Trophoblast cell (in vitro differentiated cells and primary cell): Measurements from ENCODE around the gene MLH1.
A peak's percentile ranks its signal among the peaks of the same experiment; 100 is the strongest.

Experiments used
- DNase-seq, 2 donors: peaks; one replicate each; pipeline ENCODE4 v3.0.0-alpha.2; 2016
- H2AFZ ChIP-seq: 2 replicates; pipeline ENCODE4 v1.6.1; 2013; ENCODE audit warnings: low read length, moderate library complexity, mild to moderate bottlenecking; ENCODE audit not compliant: insufficient read depth, poor library complexity
- H2AK5ac ChIP-seq: 2 replicates; pipeline ENCODE4 v1.6.1; 2013; ENCODE audit warnings: mild to moderate bottlenecking, low read length
- H2BK120ac ChIP-seq: 2 replicates; pipeline ENCODE4 v1.6.1; 2013; ENCODE audit warnings: low read length, mild to moderate bottlenecking, moderate library complexity; ENCODE audit not compliant: insufficient read depth, poor library complexity
- H2BK12ac ChIP-seq: 2 replicates; pipeline ENCODE4 v1.6.1; 2013; ENCODE audit warnings: mild to moderate bottlenecking, low read length, moderate library complexity
- H2BK5ac ChIP-seq: 2 replicates; pipeline ENCODE4 v1.6.1; 2013; ENCODE audit warnings: low read length, low read depth, moderate library complexity, mild to moderate bottlenecking; ENCODE audit not compliant: poor library complexity
- H3K14ac ChIP-seq: 2 replicates; pipeline ENCODE4 v1.6.1; 2013; ENCODE audit warnings: mild to moderate bottlenecking, low read length
- H3K18ac ChIP-seq: 2 replicates; pipeline ENCODE4 v1.6.1; 2013; ENCODE audit warnings: mild to moderate bottlenecking, low read length
- H3K23ac ChIP-seq: 2 replicates; pipeline ENCODE4 v1.6.1; 2013; ENCODE audit warnings: low read length
- H3K27ac ChIP-seq: 2 replicates; pipeline ENCODE4 v1.5.1; 2013; ENCODE audit warnings: low read depth, mild to moderate bottlenecking, inconsistent platforms, low read length, moderate library complexity
- H3K27me3 ChIP-seq: 2 replicates; pipeline ENCODE4 v1.6.1; 2013; ENCODE audit warnings: inconsistent platforms, mild to moderate bottlenecking, low read length, moderate library complexity; ENCODE audit not compliant: insufficient read depth
- H3K36me3 ChIP-seq, 2 experiments: 1 replicate in 1 of 2; 2 replicates in 1 of 2; pipeline ENCODE4 v1.6.1; 2013; ENCODE audit warnings: low read length in 2 of 2, mild to moderate bottlenecking in 2 of 2, moderate library complexity in 1 of 2; ENCODE audit not compliant: insufficient read depth in 2 of 2, control insufficient read depth in 1 of 2
- H3K4ac ChIP-seq: 2 replicates; pipeline ENCODE4 v1.6.1; 2013; ENCODE audit warnings: low read depth, mild to moderate bottlenecking, low read length, moderate library complexity
- H3K4me1 ChIP-seq, 2 experiments: 1 replicate in 1 of 2; 2 replicates in 1 of 2; pipeline ENCODE4 v1.6.1; 2013; ENCODE audit warnings: low read length in 2 of 2, mild to moderate bottlenecking in 2 of 2, moderate library complexity in 1 of 2; ENCODE audit not compliant: insufficient read depth in 2 of 2, control insufficient read depth in 1 of 2
- H3K4me2 ChIP-seq: 2 replicates; pipeline ENCODE4 v1.6.1; 2013; ENCODE audit warnings: inconsistent platforms, mild to moderate bottlenecking, low read length, moderate library complexity
- H3K4me3 ChIP-seq: 2 replicates; pipeline ENCODE4 v1.5.1; 2013; ENCODE audit warnings: mild to moderate bottlenecking, low read depth, low read length, inconsistent platforms
- H3K79me1 ChIP-seq: one replicate; pipeline ENCODE4 v1.6.1; 2013; ENCODE audit warnings: low read length
- H3K79me2 ChIP-seq: 2 replicates; pipeline ENCODE4 v1.6.1; 2013; ENCODE audit warnings: low read length, mild to moderate bottlenecking; ENCODE audit not compliant: control insufficient read depth, insufficient read depth, poor library complexity
- H3K9ac ChIP-seq: 2 replicates; pipeline ENCODE4 v1.6.1; 2013; ENCODE audit warnings: mild to moderate bottlenecking, low read length
- H3K9me3 ChIP-seq: 2 replicates; pipeline ENCODE4 v1.6.1; 2013; ENCODE audit warnings: low read depth, mild to moderate bottlenecking, control low read depth, inconsistent platforms, low read length; ENCODE audit not compliant: insufficient read depth
- H4K12ac ChIP-seq: 2 replicates; pipeline ENCODE4 v1.6.1; 2013; ENCODE audit warnings: low read depth, mild to moderate bottlenecking, low read length, moderate library complexity
- H4K8ac ChIP-seq: 2 replicates; pipeline ENCODE4 v1.6.1; 2013; ENCODE audit warnings: low read depth, mild to moderate bottlenecking, low read length, moderate library complexity
- H4K91ac ChIP-seq: one replicate; pipeline ENCODE4 v1.6.1; 2013; ENCODE audit warnings: low read depth, mild to moderate bottlenecking, low read length, moderate library complexity
- WGBS: extraction: QIAGEN DNeasy Blood & Tissue Kit; methylation state at CpG from one replicate; pipeline ENCODE4 v1.1.7; 2013; ENCODE audit warnings: missing lambda C conversion rate; ENCODE audit not compliant: insufficient read length, insufficient coverage; ENCODE audit errors: extremely low coverage; 5-methylcytosine and 5-hydroxymethylcytosine counted together

MLH1 gene

GRCh38 chr3:37029111-37029510 lies 35.8 kb downstream of the MLH1 start:
- no peak overlapping the region for H3K4me2 ChIP-seq
- H3K18ac ChIP-seq, result no peak overlapping the region
- H3K14ac ChIP-seq, result no peak overlapping the region
- no peak overlapping the region for H2BK5ac ChIP-seq
- no peak overlapping the region for H4K12ac ChIP-seq
- no peaks in the 10 kb centered on the region for H3K4me1 ChIP-seq
- no peak for DNase-seq
- H3K27me3 ChIP-seq, result no peaks in the 10 kb centered on the region
- no peak overlapping the region for H3K23ac ChIP-seq
- no peak overlapping the region for H3K4me3 ChIP-seq
- no peak overlapping the region for H3K9ac ChIP-seq
- WGBS, result no CpG with 5 or more reads among the region's 1 CpG
- H3K4ac ChIP-seq, result no peak overlapping the region
- H3K79me2 ChIP-seq, result no peaks in the 10 kb centered on the region
- no peak overlapping the region for H2AK5ac ChIP-seq
- no peaks in the 10 kb centered on the region for H3K79me1 ChIP-seq
- H4K91ac ChIP-seq, result no peak overlapping the region
- no peak overlapping the region for H2BK12ac ChIP-seq
- no peak overlapping the region for H2BK120ac ChIP-seq
- H3K9me3 ChIP-seq, result no peaks in the 10 kb centered on the region
- H2AFZ ChIP-seq, result no peak overlapping the region
- H4K8ac ChIP-seq, result no peak overlapping the region
- H3K36me3 ChIP-seq, result peaks cover 28 to 43% of the 10 kb centered on the region in 2 experiments
- H3K27ac ChIP-seq, result no peak overlapping the region

- no peak for DNase-seq
- H3K4me2 ChIP-seq, result no peak overlapping the region
- no peak overlapping the region for H3K27ac ChIP-seq
- H4K12ac ChIP-seq, result no peak overlapping the region
- H3K9ac ChIP-seq, result no peak overlapping the region
- peaks cover 30 to 43% of the 10 kb centered on the region in 2 experiments for H3K36me3 ChIP-seq
- no peak overlapping the region for H3K18ac ChIP-seq
- no peak overlapping the region for H4K8ac ChIP-seq
- H2BK120ac ChIP-seq, result no peak overlapping the region
- H2BK5ac ChIP-seq, result no peak overlapping the region
- H2BK12ac ChIP-seq, result no peak overlapping the region
- no peak overlapping the region for H3K4ac ChIP-seq
- H3K4me1 ChIP-seq, result no peaks in the 10 kb centered on the region
- no peak overlapping the region for H2AK5ac ChIP-seq
- H3K14ac ChIP-seq, result no peak overlapping the region
- H2AFZ ChIP-seq, result no peak overlapping the region
- no peaks in the 10 kb centered on the region for H3K27me3 ChIP-seq
- H3K4me3 ChIP-seq, result no peak overlapping the region
- H4K91ac ChIP-seq, result no peak overlapping the region
- no peaks in the 10 kb centered on the region for H3K79me1 ChIP-seq
- H3K79me2 ChIP-seq, result no peaks in the 10 kb centered on the region
- no peak overlapping the region for H3K23ac ChIP-seq
- no peaks in the 10 kb centered on the region for H3K9me3 ChIP-seq
These were observed 36.3 kb downstream of the MLH1 start for GRCh38 chr3:37029516-37030163.

- H4K12ac ChIP-seq, result no peak overlapping the region
- H3K79me2 ChIP-seq, result no peaks in the 10 kb centered on the region
- no peak overlapping the region for H3K9ac ChIP-seq
- H2BK120ac ChIP-seq, result no peak overlapping the region
- peaks cover under 1% of the 10 kb centered on the region for H3K9me3 ChIP-seq
- no CpG with 5 or more reads among the region's 3 CpGs for WGBS
- no peak overlapping the region for H3K4me3 ChIP-seq
- H2AK5ac ChIP-seq, result no peak overlapping the region
- no peak overlapping the region for H3K27ac ChIP-seq
- no peak overlapping the region for H3K23ac ChIP-seq
- H3K79me1 ChIP-seq, result no peaks in the 10 kb centered on the region
- H3K27me3 ChIP-seq, result no peaks in the 10 kb centered on the region
- H3K4me2 ChIP-seq, result no peak overlapping the region
- H3K36me3 ChIP-seq, result peaks cover 32 to 47% of the 10 kb centered on the region in 2 experiments
- H2AFZ ChIP-seq, result no peak overlapping the region
- H4K91ac ChIP-seq, result no peak overlapping the region
- no peaks in the 10 kb centered on the region for H3K4me1 ChIP-seq
- no peak overlapping the region for H3K4ac ChIP-seq
- H4K8ac ChIP-seq, result no peak overlapping the region
- no peak for DNase-seq
- H2BK12ac ChIP-seq, result no peak overlapping the region
- no peak overlapping the region for H3K18ac ChIP-seq
- H3K14ac ChIP-seq, result no peak overlapping the region
- no peak overlapping the region for H2BK5ac ChIP-seq
These were observed 37.3 kb downstream of the MLH1 start for GRCh38 chr3:37030588-37030987.

- H2AK5ac ChIP-seq, result no peak overlapping the region
- no CpG with 5 or more reads among the region's 7 CpGs for WGBS
These were observed 37.9 kb downstream of the MLH1 start for GRCh38 chr3:37031096-37031682.

More at GRCh38 chr3:37031096-37031682, 37.9 kb downstream of the MLH1 start:
- Histone ChIP-seq H4K8ac (no peak overlapping the region), H3K23ac (no peak overlapping the region), H3K14ac (no peak overlapping the region), H3K79me1 (no peaks in the 10 kb centered on the region), H3K4me3 (no peak overlapping the region), H3K4me2 (no peak overlapping the region), H3K27ac (no peak overlapping the region), H2BK5ac (no peak overlapping the region), H2AFZ (no peak overlapping the region), H3K9me3 (peaks cover 2% of the 10 kb centered on the region), H2BK12ac (no peak overlapping the region), H3K36me3 (peaks cover 32 to 45% of the 10 kb centered on the region in 2 experiments), H3K9ac (peak overlapping the region; percentile 12), H3K27me3 (no peaks in the 10 kb centered on the region), H3K79me2 (no peaks in the 10 kb centered on the region), H4K12ac (no peak overlapping the region), H3K4me1 (no peaks in the 10 kb centered on the region), H2BK120ac (no peak overlapping the region), H4K91ac (no peak overlapping the region), H3K18ac (no peak overlapping the region), H3K4ac (no peak overlapping the region)
- no peak for DNase-seq
